Neural crest cell (in vitro differentiated cells): ENCODE measurements around the gene XPO6. TPM values are rescaled to one million over a fixed set of nuclear protein-coding genes. Genes with fewer than 3 reads are reported as not detected.

Experiments
- DNase-seq: peaks from one replicate; pipeline ENCODE4 v3.0.0; 2021; ENCODE audit warnings: low read depth, mixed read lengths, low spot score
- H3K27ac Mint-ChIP-seq: one replicate; pipeline ENCODE4 v1.8.0; 2021; ENCODE audit warnings: mild to moderate bottlenecking, mixed read lengths; ENCODE audit not compliant: unreplicated experiment
- H3K27me3 Mint-ChIP-seq: 2 replicates; pipeline ENCODE4 v1.8.0; 2021; ENCODE audit warnings: low read depth, mild to moderate bottlenecking, mixed read lengths
- H3K36me3 Mint-ChIP-seq: 2 replicates; pipeline ENCODE4 v1.8.0; 2021; ENCODE audit warnings: low read depth, mild to moderate bottlenecking, mixed read lengths
- H3K4me1 Mint-ChIP-seq: 2 replicates; pipeline ENCODE4 v1.8.0; 2021; ENCODE audit warnings: mixed read lengths
- H3K4me3 Mint-ChIP-seq: one replicate; pipeline ENCODE4 v1.8.0; 2021; ENCODE audit warnings: mild to moderate bottlenecking, mixed read lengths
- H3K9me3 Mint-ChIP-seq: 2 replicates; pipeline ENCODE4 v1.8.0; 2021; ENCODE audit warnings: mixed read lengths
- total RNA-seq: library from RNA; stranded (reverse); gene quantifications from 2 replicates; pipeline ENCODE4 v1.2.1, GENCODE V29; 2021
- TF ChIP-seq, protein P1 (sequence below): fragments of 200-600 bp; sonication (generic); conservative IDR thresholded peaks from 2 replicates; pipeline ENCODE4 v1.5.0; 2021; ENCODE audit warnings: antibody characterized with exemption, mild to moderate bottlenecking

XPO6 gene
- total RNA-seq, 1 donor from 2014 or later = 146 TPM

DNA sequence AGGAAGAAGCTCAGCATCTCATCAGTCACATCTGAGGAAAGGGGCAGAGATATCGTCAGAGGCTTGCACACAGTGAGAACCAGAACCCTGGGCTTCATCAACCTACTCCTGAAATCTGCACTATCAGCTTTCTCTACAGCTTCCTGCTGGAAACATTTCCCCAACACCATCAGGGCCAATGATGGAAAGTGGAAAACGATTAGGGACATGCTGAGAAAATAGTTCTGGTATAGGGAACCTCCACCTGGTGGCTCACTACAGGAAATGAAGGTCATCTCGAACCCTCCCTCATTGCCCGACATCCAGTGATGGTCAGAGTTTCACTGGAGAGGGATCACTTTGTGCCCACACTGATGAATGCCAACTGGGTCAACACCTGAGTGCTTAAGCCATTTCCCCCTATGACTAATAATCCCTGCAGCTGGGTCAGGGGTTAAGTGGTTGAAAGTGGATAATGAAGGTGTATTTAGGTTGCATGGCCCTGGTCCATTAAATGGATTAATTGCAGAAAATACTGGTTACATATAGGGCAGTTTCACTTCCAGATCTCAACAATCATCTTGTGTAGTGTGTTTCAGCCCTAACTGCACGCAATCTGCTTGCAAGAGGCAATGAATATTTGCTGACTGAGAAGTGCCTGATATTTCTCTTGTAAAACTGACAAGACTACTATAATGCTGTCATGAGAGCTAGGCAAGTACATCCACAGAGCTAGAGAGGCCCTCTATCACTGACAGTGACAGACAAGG lies 105.1 kb downstream of the XPO6 start:
- TF ChIP-seq, protein P1, sequence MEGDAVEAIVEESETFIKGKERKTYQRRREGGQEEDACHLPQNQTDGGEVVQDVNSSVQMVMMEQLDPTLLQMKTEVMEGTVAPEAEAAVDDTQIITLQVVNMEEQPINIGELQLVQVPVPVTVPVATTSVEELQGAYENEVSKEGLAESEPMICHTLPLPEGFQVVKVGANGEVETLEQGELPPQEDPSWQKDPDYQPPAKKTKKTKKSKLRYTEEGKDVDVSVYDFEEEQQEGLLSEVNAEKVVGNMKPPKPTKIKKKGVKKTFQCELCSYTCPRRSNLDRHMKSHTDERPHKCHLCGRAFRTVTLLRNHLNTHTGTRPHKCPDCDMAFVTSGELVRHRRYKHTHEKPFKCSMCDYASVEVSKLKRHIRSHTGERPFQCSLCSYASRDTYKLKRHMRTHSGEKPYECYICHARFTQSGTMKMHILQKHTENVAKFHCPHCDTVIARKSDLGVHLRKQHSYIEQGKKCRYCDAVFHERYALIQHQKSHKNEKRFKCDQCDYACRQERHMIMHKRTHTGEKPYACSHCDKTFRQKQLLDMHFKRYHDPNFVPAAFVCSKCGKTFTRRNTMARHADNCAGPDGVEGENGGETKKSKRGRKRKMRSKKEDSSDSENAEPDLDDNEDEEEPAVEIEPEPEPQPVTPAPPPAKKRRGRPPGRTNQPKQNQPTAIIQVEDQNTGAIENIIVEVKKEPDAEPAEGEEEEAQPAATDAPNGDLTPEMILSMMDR = no peak
- no peak overlapping the region for H3K27ac Mint-ChIP-seq
- DNase-seq = no peak
- H3K4me1 Mint-ChIP-seq = no peaks in the 10 kb centered on the region
- H3K4me3 Mint-ChIP-seq = no peak overlapping the region
- no peaks in the 10 kb centered on the region for H3K9me3 Mint-ChIP-seq
- H3K27me3 Mint-ChIP-seq = no peaks in the 10 kb centered on the region
- H3K36me3 Mint-ChIP-seq = peaks cover 9% of the 10 kb centered on the region

DNA sequence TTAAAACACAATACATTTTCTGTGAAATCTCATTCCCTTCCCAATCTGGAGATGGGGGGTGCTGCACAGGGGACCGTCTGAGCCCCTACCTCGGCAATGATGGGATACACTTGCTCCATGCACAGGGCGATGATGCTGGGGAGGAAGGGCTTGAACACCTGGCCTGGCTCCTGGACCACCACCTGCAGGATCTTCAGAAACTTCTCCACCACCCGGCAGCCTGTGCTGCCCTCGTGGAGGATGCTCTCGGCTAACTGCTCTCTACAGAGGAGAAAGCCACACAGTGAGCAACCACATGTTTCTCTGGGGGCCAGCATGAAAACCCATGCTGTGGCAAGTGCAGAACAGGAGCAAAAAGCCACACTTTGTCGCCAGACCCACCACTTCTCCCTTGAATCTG lies 105.8 kb downstream of the XPO6 start:
- Mint-ChIP-seq H3K4me3 (no peak overlapping the region), H3K27me3 (no peaks in the 10 kb centered on the region), H3K36me3 (peaks cover 9% of the 10 kb centered on the region), H3K9me3 (no peaks in the 10 kb centered on the region), H3K27ac (no peak overlapping the region), H3K4me1 (no peaks in the 10 kb centered on the region)
- TF ChIP-seq, protein P1 = no peak
- no peak for DNase-seq

DNA sequence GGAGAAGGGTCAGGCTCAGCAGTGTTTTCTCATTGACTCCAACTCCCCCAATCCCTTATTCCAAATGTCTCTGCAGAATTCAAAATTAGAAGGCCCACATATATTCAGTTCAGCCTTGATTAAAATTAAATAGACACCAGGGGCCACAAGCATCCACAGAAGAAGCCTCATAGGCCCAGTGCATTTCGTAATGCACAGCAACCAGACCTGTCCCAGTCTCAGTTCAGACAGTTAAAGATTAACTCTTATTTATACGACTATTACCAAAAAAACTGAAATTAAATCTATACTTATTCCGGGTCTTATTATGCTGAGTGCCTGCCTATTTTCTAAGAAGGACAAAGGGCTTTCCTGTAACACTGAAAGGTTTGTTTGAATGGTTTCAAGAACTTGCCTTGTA lies 106.5 kb downstream of the XPO6 start:
- no peaks in the 10 kb centered on the region for H3K4me1 Mint-ChIP-seq
- TF ChIP-seq, protein P1 = no peak
- no peak overlapping the region for H3K27ac Mint-ChIP-seq
- H3K27me3 Mint-ChIP-seq = no peaks in the 10 kb centered on the region
- no peak for DNase-seq
- H3K9me3 Mint-ChIP-seq = no peaks in the 10 kb centered on the region
- H3K4me3 Mint-ChIP-seq = no peak overlapping the region
- H3K36me3 Mint-ChIP-seq = peaks cover 10% of the 10 kb centered on the region

DNA sequence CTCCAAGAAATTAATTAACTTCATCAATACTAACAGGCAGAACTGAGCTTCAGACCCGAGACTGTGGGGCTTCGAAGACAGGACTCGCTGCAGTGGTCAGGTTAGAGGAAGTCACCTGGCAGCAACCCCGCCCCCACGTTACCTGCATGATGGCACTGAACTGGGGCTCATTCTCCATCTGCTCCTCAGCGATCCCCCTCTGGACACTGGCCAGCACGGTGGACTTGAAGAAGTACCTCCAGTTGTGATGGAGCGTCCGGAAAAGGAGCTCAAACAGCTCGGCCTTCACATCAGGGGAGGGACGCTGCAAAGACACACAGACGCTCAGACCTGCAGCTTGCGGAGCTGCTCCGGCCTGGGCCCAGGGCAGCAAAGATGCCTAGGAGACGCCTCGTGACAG lies 107.4 kb downstream of the XPO6 start:
- no peak for DNase-seq
- Mint-ChIP-seq H3K9me3 (no peaks in the 10 kb centered on the region), H3K27me3 (no peaks in the 10 kb centered on the region), H3K4me3 (no peak overlapping the region), H3K4me1 (no peaks in the 10 kb centered on the region), H3K27ac (no peak overlapping the region), H3K36me3 (peaks cover 12% of the 10 kb centered on the region)
- TF ChIP-seq, protein P1 = no peak

DNA sequence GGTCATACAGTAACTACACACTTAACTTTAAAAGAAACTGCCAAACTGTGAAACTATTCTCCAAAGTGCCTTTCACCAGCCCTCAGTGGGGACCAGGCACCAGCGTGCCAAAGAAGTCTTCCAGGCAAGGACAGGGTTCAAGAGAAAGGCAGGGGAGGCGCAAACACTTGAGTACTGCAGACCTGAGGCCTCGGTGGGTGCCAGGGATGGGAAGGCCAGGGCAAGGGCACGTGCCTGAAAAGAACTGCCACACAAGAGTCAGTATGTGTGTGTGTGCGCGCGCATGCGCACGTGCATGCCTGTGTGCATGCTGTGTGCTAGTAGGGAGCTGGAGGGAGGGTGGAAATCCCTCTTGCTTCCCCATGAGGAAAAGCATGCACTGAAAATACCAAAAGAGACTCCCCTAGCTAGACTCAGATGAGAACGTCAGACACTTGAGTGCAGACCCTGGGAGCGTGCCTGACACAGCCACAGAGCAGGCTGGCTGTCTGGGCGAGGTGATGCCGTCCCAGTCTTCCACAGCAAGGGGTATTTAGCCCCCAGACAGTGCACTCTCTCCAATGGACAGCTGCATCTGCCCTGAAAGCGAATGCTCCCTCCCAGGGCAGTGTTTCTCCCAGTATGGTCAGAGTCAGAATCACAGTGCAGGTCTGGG lies 108.1 kb downstream of the XPO6 start:
- TF ChIP-seq, protein P1 = no peak
- Mint-ChIP-seq H3K9me3 (no peaks in the 10 kb centered on the region), H3K4me3 (no peak overlapping the region), H3K36me3 (peaks cover 12% of the 10 kb centered on the region), H3K27ac (no peak overlapping the region), H3K27me3 (no peaks in the 10 kb centered on the region), H3K4me1 (no peaks in the 10 kb centered on the region)
- no peak for DNase-seq
